ENCODE results near the gene FAM53B. TPM values are rescaled to one million over a fixed set of nuclear protein-coding genes. Genes with fewer than 3 reads are reported as not detected.
"Not testable (repeated sequence)": the region's sequence is repeated elsewhere in the genome, so short reads cannot be mapped to it uniquely, and the experiment has no call there.

FAM53B gene
- total RNA-seq, 4 donors from 2014 or later, result 21.9 to 42.6 (median 32.2) TPM

GRCh38 chr10:124592101-124592500 lies 152.1 kb downstream of the FAM53B start:
- no peak for ATAC-seq (ENCODE audit: low FRiP score)
- TF ChIP-seq, protein P1, sequence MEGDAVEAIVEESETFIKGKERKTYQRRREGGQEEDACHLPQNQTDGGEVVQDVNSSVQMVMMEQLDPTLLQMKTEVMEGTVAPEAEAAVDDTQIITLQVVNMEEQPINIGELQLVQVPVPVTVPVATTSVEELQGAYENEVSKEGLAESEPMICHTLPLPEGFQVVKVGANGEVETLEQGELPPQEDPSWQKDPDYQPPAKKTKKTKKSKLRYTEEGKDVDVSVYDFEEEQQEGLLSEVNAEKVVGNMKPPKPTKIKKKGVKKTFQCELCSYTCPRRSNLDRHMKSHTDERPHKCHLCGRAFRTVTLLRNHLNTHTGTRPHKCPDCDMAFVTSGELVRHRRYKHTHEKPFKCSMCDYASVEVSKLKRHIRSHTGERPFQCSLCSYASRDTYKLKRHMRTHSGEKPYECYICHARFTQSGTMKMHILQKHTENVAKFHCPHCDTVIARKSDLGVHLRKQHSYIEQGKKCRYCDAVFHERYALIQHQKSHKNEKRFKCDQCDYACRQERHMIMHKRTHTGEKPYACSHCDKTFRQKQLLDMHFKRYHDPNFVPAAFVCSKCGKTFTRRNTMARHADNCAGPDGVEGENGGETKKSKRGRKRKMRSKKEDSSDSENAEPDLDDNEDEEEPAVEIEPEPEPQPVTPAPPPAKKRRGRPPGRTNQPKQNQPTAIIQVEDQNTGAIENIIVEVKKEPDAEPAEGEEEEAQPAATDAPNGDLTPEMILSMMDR (IDR thresholded peaks at IDR 0.05), result no peak
- no peak for DNase-seq (ENCODE audit: low spot score)

- DNase-seq (ENCODE audit: low spot score) (no peak), ATAC-seq (ENCODE audit: low FRiP score) (no peak)
- TF ChIP-seq, protein P1 (IDR thresholded peaks at IDR 0.05), result no peak
Measured at GRCh38 chr10:124591123-124591495, 153.1 kb downstream of the FAM53B start.

DNA sequence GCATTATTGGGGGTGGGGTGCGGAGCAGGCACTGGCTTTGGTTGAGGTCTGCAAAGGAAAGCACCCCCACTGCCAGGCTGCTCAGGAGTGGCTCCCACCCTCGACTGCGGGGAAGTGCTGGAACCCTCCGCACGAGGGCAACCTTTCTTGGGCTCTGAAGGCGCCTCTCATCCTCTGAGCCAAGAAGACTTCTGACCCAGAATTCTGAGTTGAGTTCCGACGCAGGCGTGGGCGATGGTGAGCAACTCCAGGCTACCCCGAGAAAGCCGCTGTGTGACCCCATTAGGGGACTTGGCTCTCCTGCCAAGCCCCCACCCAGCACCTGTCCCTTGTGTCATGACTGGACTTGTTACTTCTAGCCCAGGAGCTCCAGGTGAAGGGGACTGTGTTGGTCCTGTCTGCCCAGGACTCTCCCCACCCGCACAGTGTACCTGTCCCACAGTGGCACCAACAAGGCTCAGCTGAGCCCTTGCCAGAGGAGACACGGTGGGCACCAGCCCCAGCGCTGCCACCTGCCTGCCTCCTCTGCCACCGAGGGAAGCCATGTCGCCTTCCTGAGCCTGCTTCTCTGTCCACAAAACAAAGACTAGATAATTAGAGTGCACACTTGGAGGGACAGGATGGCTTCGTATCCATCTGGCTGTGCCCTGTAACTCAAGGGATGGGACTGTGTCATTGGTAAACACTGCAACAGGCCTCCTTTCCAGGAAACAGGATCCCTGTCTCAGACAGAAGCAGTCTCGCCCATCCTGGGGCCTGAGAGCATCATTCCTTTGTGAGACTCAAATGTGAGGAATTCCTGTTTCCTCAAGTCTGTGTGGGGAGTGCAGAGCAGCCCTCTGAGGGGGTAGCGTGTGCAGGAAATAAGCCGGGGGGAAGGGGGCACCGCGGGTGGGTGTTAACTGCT lies 153.7 kb downstream of the FAM53B start:
- DNase-seq (ENCODE audit: low spot score), result no peak
- no peak for ATAC-seq (ENCODE audit: low FRiP score)
- TF ChIP-seq, protein P1 (IDR thresholded peaks at IDR 0.05), result no peak

DNA sequence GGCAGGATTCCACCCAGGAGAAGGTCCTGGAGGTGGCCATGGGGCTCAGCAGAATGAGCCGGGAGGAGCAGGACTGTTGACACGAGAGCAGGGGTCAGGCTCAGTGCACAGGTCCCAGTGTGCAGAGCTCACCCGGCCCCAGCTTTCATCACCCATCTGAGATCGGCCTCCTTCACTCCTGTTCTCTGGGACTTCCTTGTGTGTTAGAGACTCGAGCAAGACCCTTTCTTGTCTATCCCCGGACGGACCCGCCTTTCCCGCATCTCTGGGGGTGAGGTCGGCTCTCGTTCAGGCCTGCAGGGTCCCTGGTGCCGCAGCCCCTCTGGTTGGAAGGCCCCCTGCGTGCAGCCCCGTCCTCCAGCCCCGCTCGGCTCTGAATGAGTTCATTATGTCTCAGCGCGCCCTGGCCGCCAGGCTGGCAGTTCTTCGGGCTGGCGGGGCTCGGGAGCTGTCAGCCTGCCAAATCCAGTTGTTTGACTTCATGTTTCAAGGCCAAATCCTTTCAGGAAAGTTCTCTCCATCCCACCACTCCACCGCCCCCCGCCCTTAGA lies 154.6 kb downstream of the FAM53B start:
- no peak for ATAC-seq (ENCODE audit: low FRiP score)
- DNase-seq (ENCODE audit: low spot score), result no peak
- TF ChIP-seq, protein P1 (IDR thresholded peaks at IDR 0.05), result no peak

- ATAC-seq (ENCODE audit: low FRiP score) (no peak), DNase-seq (ENCODE audit: low spot score) (no peak)
- TF ChIP-seq, protein P1 (IDR thresholded peaks at IDR 0.05), result no peak
Measured at GRCh38 chr10:124588736-124589490, 155.3 kb downstream of the FAM53B start.

- not testable (repeated sequence) for ATAC-seq (ENCODE audit: low FRiP score); DNase-seq (ENCODE audit: low spot score)
Measured at GRCh38 chr10:124588341-124588735, 155.8 kb downstream of the FAM53B start.

- TF ChIP-seq, protein P1 (IDR thresholded peaks at IDR 0.05), result no peak
- ATAC-seq (ENCODE audit: low FRiP score) (no peak), DNase-seq (ENCODE audit: low spot score) (no peak)
Measured at GRCh38 chr10:124587811-124588211, 156.4 kb downstream of the FAM53B start.

Data from omental fat pad (tissue), 4 donors.